SK-N-SH treated with all-trans-retinoic acid at 6 μM for 48 hours (cell line): ENCODE results near the gene TFG.

Experiments used
- ARNTL ChIP-seq: fragments of 450-650 bp; formaldehyde crosslinking; IDR thresholded peaks from 2 replicates; pipeline ENCODE4 v1.5.0; 2020; ENCODE audit warnings: low read depth, mild to moderate bottlenecking, moderate library complexity, borderline replicate concordance
- BACH2 ChIP-seq: fragments of 250-450 bp; sonication (Bioruptor Pico); IDR thresholded peaks from 2 replicates; pipeline ENCODE4 v1.9.0; 2021; ENCODE audit warnings: mild to moderate bottlenecking, borderline replicate concordance
- CSDC2 ChIP-seq: fragments of 250-450 bp; sonication (Bioruptor Pico); IDR thresholded peaks from 2 replicates; pipeline ENCODE4 v1.5.0; 2020; ENCODE audit warnings: mild to moderate bottlenecking, moderate library complexity
- CSRNP3 ChIP-seq: fragments of 250-450 bp; sonication (Bioruptor Pico); IDR thresholded peaks from 2 replicates; pipeline ENCODE4 v1.5.1; 2021; ENCODE audit warnings: mild to moderate bottlenecking, moderate library complexity
- OSR1 ChIP-seq: fragments of 250-450 bp; sonication (Bioruptor Pico); IDR thresholded peaks from 2 replicates; pipeline ENCODE4 v1.8.0; 2022; ENCODE audit warnings: moderate library complexity, mild to moderate bottlenecking, inconsistent platforms
- PATZ1 ChIP-seq: fragments of 250-450 bp; sonication (Bioruptor Pico); IDR thresholded peaks from 2 replicates; pipeline ENCODE4 v1.8.0; 2020; ENCODE audit warnings: mild to moderate bottlenecking, moderate library complexity, borderline replicate concordance
- PPARA ChIP-seq: fragments of 250-450 bp; sonication (Bioruptor Pico); IDR thresholded peaks from 2 replicates; pipeline ENCODE4 v1.5.0; 2020; ENCODE audit warnings: mild to moderate bottlenecking, borderline replicate concordance
- RARB ChIP-seq: fragments of 250-450 bp; sonication (Bioruptor Pico); IDR thresholded peaks from 2 replicates; pipeline ENCODE4 v1.8.0; 2021; ENCODE audit warnings: mild to moderate bottlenecking, moderate library complexity
- SNAI2 ChIP-seq: fragments of 250-450 bp; sonication (Bioruptor Pico); IDR thresholded peaks from 2 replicates; pipeline ENCODE4 v1.5.0; 2020; ENCODE audit warnings: mild to moderate bottlenecking, moderate library complexity
- TSHZ2 ChIP-seq: fragments of 250-450 bp; sonication (Bioruptor Pico); IDR thresholded peaks from 2 replicates; pipeline ENCODE4 v1.5.0; 2020; ENCODE audit warnings: mild to moderate bottlenecking, moderate library complexity
- ZNF8 ChIP-seq: fragments of 450-650 bp; formaldehyde crosslinking; IDR thresholded peaks from 2 replicates; pipeline ENCODE4 v1.5.0; 2020; ENCODE audit warnings: mild to moderate bottlenecking, moderate library complexity
- TF ChIP-seq, protein P1 (sequence below): fragments of 250-450 bp; sonication (Bioruptor Pico); IDR thresholded peaks from 2 replicates; pipeline ENCODE4 v1.8.0; 2021; ENCODE audit warnings: low read depth, mild to moderate bottlenecking, moderate library complexity, borderline replicate concordance

DNA sequence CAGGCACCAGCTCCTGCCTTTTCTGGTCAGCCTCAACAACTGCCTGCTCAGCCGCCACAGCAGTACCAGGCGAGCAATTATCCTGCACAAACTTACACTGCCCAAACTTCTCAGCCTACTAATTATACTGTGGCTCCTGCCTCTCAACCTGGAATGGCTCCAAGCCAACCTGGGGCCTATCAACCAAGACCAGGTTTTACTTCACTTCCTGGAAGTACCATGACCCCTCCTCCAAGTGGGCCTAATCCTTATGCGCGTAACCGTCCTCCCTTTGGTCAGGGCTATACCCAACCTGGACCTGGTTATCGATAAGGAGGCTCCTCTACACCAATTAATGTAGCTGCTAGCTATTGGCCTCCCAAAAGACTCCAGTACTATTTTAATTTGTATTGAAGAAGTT is 38.9 kb downstream of the TFG start:
- TF ChIP-seq PATZ1 (CRISPR knock-in tag): no peak
- no peak for TF ChIP-seq TSHZ2 (CRISPR knock-in tag)
- no peak for TF ChIP-seq PPARA (CRISPR knock-in tag)
- TF ChIP-seq CSRNP3 (CRISPR knock-in tag): no peak
- no peak for TF ChIP-seq BACH2 (CRISPR knock-in tag)
- no peak for TF ChIP-seq CSDC2 (CRISPR knock-in tag)
- TF ChIP-seq, protein P1, sequence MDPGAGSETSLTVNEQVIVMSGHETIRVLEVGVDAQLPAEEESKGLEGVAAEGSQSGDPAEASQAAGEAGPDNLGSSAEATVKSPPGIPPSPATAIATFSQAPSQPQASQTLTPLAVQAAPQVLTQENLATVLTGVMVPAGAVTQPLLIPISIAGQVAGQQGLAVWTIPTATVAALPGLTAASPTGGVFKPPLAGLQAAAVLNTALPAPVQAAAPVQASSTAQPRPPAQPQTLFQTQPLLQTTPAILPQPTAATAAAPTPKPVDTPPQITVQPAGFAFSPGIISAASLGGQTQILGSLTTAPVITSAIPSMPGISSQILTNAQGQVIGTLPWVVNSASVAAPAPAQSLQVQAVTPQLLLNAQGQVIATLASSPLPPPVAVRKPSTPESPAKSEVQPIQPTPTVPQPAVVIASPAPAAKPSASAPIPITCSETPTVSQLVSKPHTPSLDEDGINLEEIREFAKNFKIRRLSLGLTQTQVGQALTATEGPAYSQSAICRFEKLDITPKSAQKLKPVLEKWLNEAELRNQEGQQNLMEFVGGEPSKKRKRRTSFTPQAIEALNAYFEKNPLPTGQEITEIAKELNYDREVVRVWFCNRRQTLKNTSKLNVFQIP (CRISPR knock-in tag): no peak
- TF ChIP-seq SNAI2 (CRISPR knock-in tag): no peak
- TF ChIP-seq ARNTL (CRISPR knock-in tag): no peak
- no peak for TF ChIP-seq RARB (CRISPR knock-in tag)
- no peak for TF ChIP-seq OSR1 (CRISPR knock-in tag)
- TF ChIP-seq ZNF8 (CRISPR knock-in tag): no peak
